Fibroblast of villous mesenchyme (primary cell): ENCODE measurements around the gene CEP19. TPM values are rescaled to one million over a fixed set of nuclear protein-coding genes. Genes with fewer than 3 reads are reported as not detected.
"Not testable (repeated sequence)": the region's sequence is repeated elsewhere in the genome, so short reads cannot be mapped to it uniquely, and the experiment has no call there.

ENCODE experiments used
- DNase-seq: peaks from one replicate; pipeline ENCODE4 v3.0.0-alpha.2; 2010; ENCODE audit warnings: low read depth
- H3K4me3 ChIP-seq: 2 replicates; pipeline ENCODE4 v1.5.1; 2011; ENCODE audit warnings: low read depth, mild to moderate bottlenecking, low read length
- CTCF ChIP-seq: IDR thresholded peaks from 2 replicates; pipeline ENCODE4 v1.5.1; 2012; ENCODE audit warnings: low read depth, mild to moderate bottlenecking, low read length; ENCODE audit not compliant: insufficient read depth
- total RNA-seq: library from RNA; depleted of rRNA; stranded (reverse); fragments of >200 nt; gene quantifications from 2 replicates; pipeline ENCODE4 v1.2.3, GENCODE V29; 2012

The CEP19 gene
- total RNA-seq, 1 donor: 5.2 TPM

GRCh38 chr3:196726788-196727675 is 15.0 kb upstream of the CEP19 start:
- no peak overlapping the region for H3K4me3 ChIP-seq
- DNase-seq: no peak
- no peak for TF ChIP-seq CTCF

GRCh38 chr3:196721097-196721496 is 9.0 kb upstream of the CEP19 start:
- H3K4me3 ChIP-seq: no peak overlapping the region
- no peak for TF ChIP-seq CTCF
- no peak for DNase-seq

- not testable (repeated sequence) for DNase-seq, H3K4me3 ChIP-seq
These were observed 5.1 kb upstream of the CEP19 start for GRCh38 chr3:196717162-196717561.

- DNase-seq: peak; percentile 77
- no peak for TF ChIP-seq CTCF
These were observed 714 bp upstream of the CEP19 start for GRCh38 chr3:196712514-196713413.

GRCh38 chr3:196708467-196708866 is 3.6 kb downstream of the CEP19 start:
- TF ChIP-seq CTCF: no peak
- no peak for DNase-seq
- no peak overlapping the region for H3K4me3 ChIP-seq

More at GRCh38 chr3:196712514-196713413, 714 bp upstream of the CEP19 start:
- H3K4me3 ChIP-seq: peak overlapping the region; percentile 95

- H3K4me3 ChIP-seq: no peak overlapping the region
- DNase-seq: no peak
- TF ChIP-seq CTCF: no peak
These were observed 4.5 kb downstream of the CEP19 start for GRCh38 chr3:196707566-196707965.

- H3K4me3 ChIP-seq: no peak overlapping the region
- DNase-seq: no peak
- TF ChIP-seq CTCF: no peak
These were observed 5.3 kb downstream of the CEP19 start for GRCh38 chr3:196706731-196707130.
